HT-29 (cell line): ENCODE data around the gene PRRT4. TPM values are rescaled to one million over a fixed set of nuclear protein-coding genes. Genes with fewer than 3 reads are reported as not detected.

Experiments used
- small RNA-seq: library from RNA; depleted of rRNA; stranded (forward); fragments of <200 nt; gene quantifications from one replicate; pipeline ENCODE3, GENCODE V24; 2014
- total RNA-seq: library from RNA; depleted of rRNA; stranded (reverse); fragments of >200 nt; shearing (Covaris generic); gene quantifications from 2 replicates; pipeline ENCODE4 v1.2.3, GENCODE V29; 2014; rRNA removed

PRRT4 gene
- total RNA-seq, 1 experiment from 2014 or later: not detected

Small RNA genes within 50 kb of the gene (small RNA-seq; reads per million reads assigned to genes)
- gene RNU7-27P: not detected

Other genes with a start within 250 kb of the PRRT4 start
- gene LEP, start 120.4 kb downstream of the PRRT4 start, total RNA-seq: not detected in 2 replicates
- gene RBM28, start 17.8 kb downstream of the PRRT4 start, total RNA-seq: 24.6 and 26.9 TPM in 2 replicates
- gene IMPDH1, start 48.3 kb upstream of the PRRT4 start, total RNA-seq: 188 and 199 TPM in 2 replicates
- 23.5 and 27.8 TPM in 2 replicates for gene HILPDA, start 94.2 kb upstream of the PRRT4 start, total RNA-seq
- 29.5 and 33.8 TPM in 2 replicates for gene METTL2B, start 115.1 kb upstream of the PRRT4 start, total RNA-seq